Activated naive CD8-positive, alpha-beta T cell treated with anti-CD3 and anti-CD28 coated beads for 36 hours (primary cell): ENCODE results near the gene ADCK1. TPM values are rescaled to one million over a fixed set of nuclear protein-coding genes. Genes with fewer than 3 reads are reported as not detected.

Source experiments
- DNase-seq: peaks from one replicate; pipeline ENCODE4 v3.0.0; 2021
- H3K27ac Mint-ChIP-seq: one replicate; pipeline ENCODE4 v1.8.0; 2022; ENCODE audit warnings: mild to moderate bottlenecking, moderate library complexity, mixed read lengths
- H3K27me3 Mint-ChIP-seq: one replicate; pipeline ENCODE4 v1.8.0; 2022; ENCODE audit warnings: mild to moderate bottlenecking, mixed read lengths
- H3K36me3 Mint-ChIP-seq: one replicate; pipeline ENCODE4 v1.8.0; 2021; ENCODE audit warnings: mild to moderate bottlenecking, mixed read lengths
- H3K4me1 Mint-ChIP-seq: one replicate; pipeline ENCODE4 v1.8.0; 2021; ENCODE audit warnings: mixed read lengths
- H3K4me3 Mint-ChIP-seq: one replicate; pipeline ENCODE4 v1.8.0; 2022; ENCODE audit warnings: mild to moderate bottlenecking, moderate library complexity, mixed read lengths
- H3K9me3 Mint-ChIP-seq: one replicate; pipeline ENCODE4 v1.8.0; 2022; ENCODE audit warnings: mixed read lengths
- total RNA-seq, 2 experiments: library from RNA; stranded (reverse); gene quantifications; one replicate each; pipeline ENCODE4 v1.2.3, GENCODE V29; 2021

The ADCK1 gene
- total RNA-seq, 2 experiments from 2014 or later: 6.6 to 6.8 TPM

DNA sequence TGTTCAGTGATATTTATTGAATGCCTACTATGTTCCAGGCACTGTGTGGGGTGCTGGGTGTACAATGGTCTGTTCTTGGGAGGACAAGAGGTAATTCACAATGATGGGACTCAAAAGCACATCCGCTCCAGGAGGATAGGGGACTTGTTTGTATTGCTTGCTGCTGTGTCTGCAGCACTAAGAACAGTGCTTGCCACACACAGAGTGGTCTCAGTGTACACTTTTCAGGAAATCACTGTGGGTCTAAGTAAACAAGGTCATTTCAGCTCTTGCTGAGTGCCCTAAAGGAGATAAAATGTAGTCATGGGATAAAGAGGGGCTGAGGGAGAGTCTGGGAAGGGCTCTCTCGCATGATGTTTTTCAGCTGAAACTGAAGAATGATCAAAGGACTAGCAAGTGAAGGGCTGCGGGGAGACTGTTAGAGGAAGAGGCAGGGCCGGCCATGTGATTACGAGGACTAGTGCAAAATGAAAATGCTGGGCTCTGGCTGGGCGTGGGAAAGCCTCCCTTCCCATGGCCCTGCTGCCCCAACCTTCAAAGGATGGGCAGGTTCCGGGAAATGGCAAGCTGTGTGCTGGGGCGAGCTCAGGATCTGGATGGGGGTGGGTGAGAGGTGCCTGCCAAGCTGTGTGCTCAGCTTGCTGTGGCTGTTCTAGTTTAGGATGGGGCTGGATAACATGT is 39.1 kb downstream of the ADCK1 start:
- Mint-ChIP-seq H3K36me3 (no peaks in the 10 kb centered on the region), H3K9me3 (no peaks in the 10 kb centered on the region), H3K27me3 (no peaks in the 10 kb centered on the region), H3K27ac (no peak overlapping the region), H3K4me1 (peaks cover 4% of the 10 kb centered on the region), H3K4me3 (no peak overlapping the region)
- no peak for DNase-seq

- DNase-seq: no peak
- no peak overlapping the region for H3K4me3 Mint-ChIP-seq
- peaks cover 4% of the 10 kb centered on the region for H3K4me1 Mint-ChIP-seq
- no peaks in the 10 kb centered on the region for H3K27me3 Mint-ChIP-seq
- H3K36me3 Mint-ChIP-seq: no peaks in the 10 kb centered on the region
- no peak overlapping the region for H3K27ac Mint-ChIP-seq
- no peaks in the 10 kb centered on the region for H3K9me3 Mint-ChIP-seq
These were observed 43.3 kb downstream of the ADCK1 start for GRCh38 chr14:77843195-77843594.

- Mint-ChIP-seq H3K27ac (no peak overlapping the region), H3K9me3 (no peaks in the 10 kb centered on the region)
These were observed 43.7 kb downstream of the ADCK1 start for GRCh38 chr14:77843651-77844050.

DNA sequence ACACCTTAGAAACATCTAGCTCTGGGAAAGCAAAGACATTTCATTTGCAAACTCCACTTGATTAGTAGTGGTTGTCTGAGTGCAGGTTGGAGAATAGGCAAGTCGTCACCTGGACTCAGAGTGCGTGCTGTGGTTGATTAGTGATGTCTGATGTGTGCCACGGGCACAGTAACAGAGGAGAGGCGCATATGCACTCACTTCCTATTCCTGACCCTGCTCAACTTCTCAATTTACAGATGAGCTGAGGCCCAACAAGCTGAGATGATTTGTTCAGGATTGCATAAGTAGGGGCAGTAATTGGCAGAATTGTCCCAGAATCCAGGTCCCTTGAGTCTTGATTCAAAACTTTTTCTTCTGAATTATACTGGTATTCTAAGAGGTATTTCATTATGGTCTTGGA is 44.9 kb downstream of the ADCK1 start:
- Mint-ChIP-seq H3K9me3 (no peaks in the 10 kb centered on the region), H3K27ac (no peak overlapping the region), H3K27me3 (no peaks in the 10 kb centered on the region)

More at GRCh38 chr14:77843651-77844050, 43.7 kb downstream of the ADCK1 start:
- H3K36me3 Mint-ChIP-seq: no peaks in the 10 kb centered on the region
- DNase-seq: no peak
- H3K4me3 Mint-ChIP-seq: no peak overlapping the region
- H3K27me3 Mint-ChIP-seq: no peaks in the 10 kb centered on the region
- peaks cover 4% of the 10 kb centered on the region for H3K4me1 Mint-ChIP-seq

DNA sequence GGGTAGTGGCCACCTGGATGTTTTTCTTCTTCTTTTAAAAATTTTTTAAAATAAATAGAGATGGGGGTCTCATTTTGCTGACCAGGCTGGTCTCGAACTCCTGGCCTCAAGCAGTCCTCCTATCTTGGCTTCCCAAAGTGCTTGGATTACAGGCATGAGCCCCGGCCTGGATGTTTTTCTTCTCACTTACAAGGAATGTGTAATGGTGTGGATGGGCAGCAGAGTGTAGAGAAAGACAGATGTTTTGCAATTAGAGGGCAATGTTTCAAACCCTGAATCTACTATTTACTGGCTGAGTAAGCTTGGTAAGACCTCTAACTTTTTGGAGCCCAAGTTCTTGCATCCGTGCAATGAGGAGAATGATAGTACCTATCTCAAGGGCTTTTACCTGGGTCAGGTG is 48.1 kb downstream of the ADCK1 start:
- H3K27me3 Mint-ChIP-seq: no peaks in the 10 kb centered on the region
- H3K27ac Mint-ChIP-seq: no peak overlapping the region
- peaks cover 10% of the 10 kb centered on the region for H3K36me3 Mint-ChIP-seq
- DNase-seq: no peak
- H3K4me1 Mint-ChIP-seq: no peaks in the 10 kb centered on the region
- peaks cover 3% of the 10 kb centered on the region for H3K9me3 Mint-ChIP-seq
- no peak overlapping the region for H3K4me3 Mint-ChIP-seq

More for the DNA sequence above, 44.9 kb downstream of the ADCK1 start:
- H3K4me1 Mint-ChIP-seq: no peaks in the 10 kb centered on the region
- H3K4me3 Mint-ChIP-seq: no peak overlapping the region
- DNase-seq: no peak
- H3K36me3 Mint-ChIP-seq: peaks cover 4% of the 10 kb centered on the region

GRCh38 chr14:77849711-77850110 is 49.8 kb downstream of the ADCK1 start:
- H3K9me3 Mint-ChIP-seq: peaks cover 3% of the 10 kb centered on the region
- H3K4me3 Mint-ChIP-seq: no peak overlapping the region
- no peak for DNase-seq
- peaks cover 17% of the 10 kb centered on the region for H3K36me3 Mint-ChIP-seq
- no peak overlapping the region for H3K27ac Mint-ChIP-seq
- H3K4me1 Mint-ChIP-seq: no peaks in the 10 kb centered on the region
- no peaks in the 10 kb centered on the region for H3K27me3 Mint-ChIP-seq

DNA sequence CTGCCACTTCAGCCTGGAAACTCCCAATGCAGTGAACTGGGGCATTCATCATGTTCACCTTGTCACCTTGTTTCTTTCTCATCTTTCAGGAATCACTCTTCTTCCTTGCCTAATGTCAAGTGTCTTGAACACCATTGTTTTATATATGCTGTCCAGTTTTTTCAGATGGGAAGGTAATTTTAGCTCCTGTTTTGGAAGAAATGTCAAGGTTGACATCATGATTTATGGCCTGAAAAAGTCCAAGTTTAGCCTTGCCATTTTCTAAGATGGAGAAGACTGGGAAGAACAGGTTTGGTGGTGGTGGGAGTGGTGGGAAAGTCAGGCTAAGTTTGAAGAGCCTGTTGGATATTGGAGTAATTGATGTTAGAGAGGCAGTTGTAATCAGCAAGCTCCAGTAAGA is 54.0 kb downstream of the ADCK1 start:
- Mint-ChIP-seq H3K36me3 (peaks cover 17% of the 10 kb centered on the region), H3K9me3 (peaks cover 3% of the 10 kb centered on the region), H3K27me3 (no peaks in the 10 kb centered on the region), H3K4me3 (no peak overlapping the region), H3K4me1 (no peaks in the 10 kb centered on the region), H3K27ac (no peak overlapping the region)
- DNase-seq: no peak

- Mint-ChIP-seq H3K36me3 (peaks cover 9% of the 10 kb centered on the region), H3K27me3 (no peaks in the 10 kb centered on the region), H3K4me1 (no peaks in the 10 kb centered on the region), H3K9me3 (peaks cover 2% of the 10 kb centered on the region), H3K27ac (no peak overlapping the region), H3K4me3 (no peak overlapping the region)
- no peak for DNase-seq
These were observed 57.0 kb downstream of the ADCK1 start for GRCh38 chr14:77856941-77857340.

GRCh38 chr14:77859934-77860570 is 60.1 kb downstream of the ADCK1 start:
- DNase-seq: no peak
- Mint-ChIP-seq H3K4me1 (no peaks in the 10 kb centered on the region), H3K4me3 (no peak overlapping the region), H3K27me3 (no peaks in the 10 kb centered on the region), H3K27ac (no peak overlapping the region), H3K36me3 (peaks cover 12% of the 10 kb centered on the region), H3K9me3 (no peaks in the 10 kb centered on the region)

DNA sequence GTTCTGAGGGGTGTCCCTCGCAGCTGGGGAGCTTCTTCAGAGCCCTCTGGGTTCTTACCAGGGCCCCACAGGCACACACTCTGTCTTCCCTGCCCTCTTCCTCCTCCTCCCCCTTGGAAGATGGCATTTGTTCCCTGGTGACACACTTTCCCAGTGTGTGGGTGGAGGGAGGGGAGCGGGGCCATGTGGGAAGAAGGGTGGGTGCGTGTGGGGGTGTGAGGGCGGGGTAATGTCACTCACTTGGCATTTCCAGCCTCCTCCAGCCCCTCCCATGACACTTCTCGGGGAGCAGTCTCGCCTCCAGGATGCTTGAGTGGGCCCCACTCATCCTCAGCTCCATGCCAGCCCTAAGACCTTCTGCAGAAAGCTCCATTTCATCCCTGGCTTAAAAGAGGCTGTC is 61.3 kb downstream of the ADCK1 start:
- no peaks in the 10 kb centered on the region for H3K9me3 Mint-ChIP-seq
- no peaks in the 10 kb centered on the region for H3K4me1 Mint-ChIP-seq
- H3K27ac Mint-ChIP-seq: no peak overlapping the region
- no peak for DNase-seq
- H3K4me3 Mint-ChIP-seq: no peak overlapping the region
- no peaks in the 10 kb centered on the region for H3K27me3 Mint-ChIP-seq
- peaks cover 17% of the 10 kb centered on the region for H3K36me3 Mint-ChIP-seq

GRCh38 chr14:77862154-77862786 is 62.4 kb downstream of the ADCK1 start:
- Mint-ChIP-seq H3K27me3 (no peaks in the 10 kb centered on the region), H3K9me3 (no peaks in the 10 kb centered on the region), H3K27ac (no peak overlapping the region), H3K36me3 (peaks cover 17% of the 10 kb centered on the region), H3K4me1 (no peaks in the 10 kb centered on the region), H3K4me3 (no peak overlapping the region)
- DNase-seq: peak; percentile 62

DNA sequence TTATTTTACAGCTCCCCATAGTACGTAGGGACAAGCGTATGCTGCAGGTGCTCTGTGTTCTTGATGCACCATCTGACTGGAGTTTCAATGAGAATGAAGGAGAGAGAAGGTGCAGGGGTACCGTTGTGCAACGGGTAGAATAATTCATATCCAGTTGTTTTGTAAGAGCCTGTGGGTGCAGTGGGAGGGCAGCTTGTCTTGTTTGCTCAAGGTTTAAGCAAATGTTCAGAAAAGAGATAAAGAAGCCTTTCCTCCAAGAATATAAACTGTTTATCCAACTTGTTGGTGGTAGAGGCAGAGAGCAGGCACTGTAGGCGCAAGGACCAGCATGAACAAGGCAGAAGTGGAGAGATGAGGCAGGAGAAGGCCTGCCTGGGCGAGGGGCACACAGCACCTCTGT is 64.2 kb downstream of the ADCK1 start:
- no peak overlapping the region for H3K27ac Mint-ChIP-seq
- no peaks in the 10 kb centered on the region for H3K9me3 Mint-ChIP-seq
- no peak for DNase-seq
- H3K4me3 Mint-ChIP-seq: no peak overlapping the region
- H3K27me3 Mint-ChIP-seq: no peaks in the 10 kb centered on the region
- peaks cover 17% of the 10 kb centered on the region for H3K36me3 Mint-ChIP-seq
- H3K4me1 Mint-ChIP-seq: no peaks in the 10 kb centered on the region

- Mint-ChIP-seq H3K27ac (no peak overlapping the region), H3K9me3 (no peaks in the 10 kb centered on the region), H3K36me3 (peaks cover 17% of the 10 kb centered on the region), H3K4me3 (no peak overlapping the region), H3K27me3 (no peaks in the 10 kb centered on the region), H3K4me1 (no peaks in the 10 kb centered on the region)
- no peak for DNase-seq
These were observed 64.7 kb downstream of the ADCK1 start for GRCh38 chr14:77864580-77864979.

GRCh38 chr14:77865455-77865854 is 65.5 kb downstream of the ADCK1 start:
- H3K9me3 Mint-ChIP-seq: no peaks in the 10 kb centered on the region
- no peaks in the 10 kb centered on the region for H3K27me3 Mint-ChIP-seq
- no peak overlapping the region for H3K27ac Mint-ChIP-seq
- no peak for DNase-seq
- peak overlapping the region; percentile 19 for H3K4me3 Mint-ChIP-seq
- no peaks in the 10 kb centered on the region for H3K4me1 Mint-ChIP-seq
- H3K36me3 Mint-ChIP-seq: peaks cover 17% of the 10 kb centered on the region

- Mint-ChIP-seq H3K4me3 (no peak overlapping the region), H3K4me1 (no peaks in the 10 kb centered on the region), H3K27ac (no peak overlapping the region), H3K36me3 (peaks cover 17% of the 10 kb centered on the region), H3K27me3 (no peaks in the 10 kb centered on the region), H3K9me3 (no peaks in the 10 kb centered on the region)
- DNase-seq: no peak
These were observed 67.0 kb downstream of the ADCK1 start for GRCh38 chr14:77866932-77867331.

GRCh38 chr14:77867476-77867875 is 67.6 kb downstream of the ADCK1 start:
- no peak for DNase-seq
- Mint-ChIP-seq H3K27me3 (no peaks in the 10 kb centered on the region), H3K4me1 (no peaks in the 10 kb centered on the region), H3K36me3 (peaks cover 22% of the 10 kb centered on the region), H3K4me3 (no peak overlapping the region), H3K9me3 (no peaks in the 10 kb centered on the region), H3K27ac (no peak overlapping the region)
